DMS53 treated with DMSO at 0.1 percent for 48 hours (cell line): ENCODE data around the gene ARAP1.
A peak's percentile ranks its signal among the peaks of the same experiment; 100 is the strongest.

Experiments used
- DNase-seq: peaks from one replicate; lab custom pipeline; 2025; ENCODE audit not compliant: unreplicated experiment; lab: John Stamatoyannopoulos, UW

Gene ARAP1

GRCh38 chr11:72668629-72669347 lies 83.4 kb downstream of the ARAP1 start:
- no peak for DNase-seq

DNA sequence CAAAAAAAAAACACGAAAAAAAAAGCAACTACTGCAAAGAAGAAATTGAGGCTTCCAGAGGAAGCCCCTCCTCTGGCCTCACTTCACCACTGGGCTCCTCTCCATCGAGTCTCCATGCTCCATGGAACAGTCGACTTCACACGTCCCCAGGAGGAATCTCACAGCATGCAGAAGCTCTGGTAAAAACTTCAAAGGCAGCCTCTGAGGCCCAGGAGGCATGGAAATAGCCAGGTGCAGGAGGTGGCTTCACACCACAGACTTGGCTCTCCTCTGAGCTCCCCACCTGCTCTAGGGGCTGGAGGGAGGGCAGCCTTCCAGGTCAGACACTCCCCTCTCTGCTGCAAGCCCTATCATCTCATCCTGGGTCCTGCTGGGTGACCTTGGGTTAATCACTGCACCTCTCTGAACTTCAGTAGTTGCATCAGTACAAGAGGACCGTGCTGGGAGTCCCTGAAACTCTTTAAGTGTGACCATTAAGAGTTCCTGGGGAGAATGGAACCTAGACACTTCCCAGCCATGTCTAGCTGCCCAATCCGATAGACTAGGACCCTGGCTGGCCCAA lies 86.2 kb downstream of the ARAP1 start:
- DNase-seq: no peak

- DNase-seq: no peak
Observed at GRCh38 chr11:72662036-72662435, 90.2 kb downstream of the ARAP1 start.

DNA sequence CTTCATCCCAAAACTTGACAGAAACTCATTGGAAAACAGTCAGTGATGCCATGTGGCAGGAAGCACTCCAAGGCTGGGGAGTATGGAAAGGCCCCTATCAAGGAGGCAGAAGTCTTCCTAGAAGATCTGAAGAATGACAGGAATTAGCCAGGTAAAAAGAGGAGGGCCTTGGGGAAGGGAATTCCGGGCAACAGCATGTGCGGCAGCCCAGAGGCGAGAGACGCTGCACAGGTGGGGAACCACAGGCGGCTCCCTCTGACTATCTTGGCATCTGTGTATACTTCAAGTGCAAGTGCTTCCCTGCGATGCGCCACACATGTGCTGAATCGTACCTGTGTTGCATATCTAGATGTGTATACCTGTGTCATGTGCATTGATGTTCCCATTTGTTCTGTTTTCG lies 90.7 kb downstream of the ARAP1 start:
- DNase-seq: no peak

DNA sequence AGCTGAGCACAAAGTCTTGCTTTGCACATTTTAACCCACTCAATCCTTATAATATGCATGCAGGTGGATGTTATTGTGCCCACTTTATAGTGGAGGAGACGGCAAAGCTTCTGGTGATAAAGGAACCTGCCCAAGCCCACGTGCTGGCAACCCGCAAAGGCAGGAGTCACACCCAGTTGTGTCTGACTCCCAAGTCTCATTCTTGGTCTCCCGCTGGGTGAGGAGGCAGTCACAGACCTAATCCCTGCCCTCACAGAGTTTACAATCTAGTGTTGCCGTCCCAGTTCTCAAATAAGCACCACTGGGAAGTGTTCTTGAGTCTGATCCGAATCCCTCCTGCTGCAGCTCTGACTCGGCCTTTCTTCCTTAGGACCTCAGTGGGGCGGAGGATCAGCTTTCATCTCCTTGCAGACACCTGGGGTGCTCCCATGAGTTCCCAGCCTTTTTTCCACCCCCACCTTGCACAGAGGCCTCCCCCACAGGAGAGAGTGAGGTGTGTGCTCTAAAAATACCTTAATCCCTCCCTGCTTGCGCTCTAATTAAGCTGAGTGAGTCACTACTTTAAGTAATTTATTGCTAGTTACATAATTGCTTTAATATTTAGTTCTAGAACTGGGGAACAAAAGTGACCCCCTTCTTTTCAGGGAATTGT lies 93.1 kb downstream of the ARAP1 start:
- DNase-seq: no peak

DNA sequence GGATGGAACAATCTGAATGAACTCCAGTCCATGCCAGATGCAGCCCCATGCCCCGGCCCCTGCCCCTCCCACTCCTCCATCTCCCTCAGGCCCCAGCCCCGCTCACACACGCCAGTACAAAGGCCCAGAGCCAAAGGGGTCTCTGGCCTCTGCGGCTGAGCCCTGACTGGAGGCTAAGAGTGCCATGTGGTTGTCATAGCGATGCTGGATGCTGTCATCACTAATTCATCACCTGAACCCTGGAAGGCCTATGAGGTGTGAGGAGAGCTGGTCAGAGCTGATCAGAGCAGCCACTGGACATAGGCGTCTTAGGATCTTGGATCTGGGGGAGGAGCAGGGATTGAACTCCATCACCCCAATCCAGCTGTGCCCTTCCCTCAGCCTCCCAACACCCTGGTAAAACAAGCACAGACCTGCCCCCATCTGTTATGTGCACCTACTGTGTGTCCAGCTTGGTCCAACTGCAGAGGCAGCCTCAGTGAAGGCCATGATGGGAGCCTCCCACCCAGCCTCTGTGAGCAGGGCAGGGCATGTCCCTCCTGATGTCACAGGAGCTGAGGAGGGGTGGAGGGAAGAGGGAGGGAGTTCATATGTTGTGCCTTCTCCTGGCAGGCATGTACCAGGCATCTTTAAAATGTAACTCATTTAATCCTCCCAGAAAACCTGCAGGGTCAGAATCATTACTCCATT lies 94.7 kb downstream of the ARAP1 start:
- DNase-seq: no peak

DNA sequence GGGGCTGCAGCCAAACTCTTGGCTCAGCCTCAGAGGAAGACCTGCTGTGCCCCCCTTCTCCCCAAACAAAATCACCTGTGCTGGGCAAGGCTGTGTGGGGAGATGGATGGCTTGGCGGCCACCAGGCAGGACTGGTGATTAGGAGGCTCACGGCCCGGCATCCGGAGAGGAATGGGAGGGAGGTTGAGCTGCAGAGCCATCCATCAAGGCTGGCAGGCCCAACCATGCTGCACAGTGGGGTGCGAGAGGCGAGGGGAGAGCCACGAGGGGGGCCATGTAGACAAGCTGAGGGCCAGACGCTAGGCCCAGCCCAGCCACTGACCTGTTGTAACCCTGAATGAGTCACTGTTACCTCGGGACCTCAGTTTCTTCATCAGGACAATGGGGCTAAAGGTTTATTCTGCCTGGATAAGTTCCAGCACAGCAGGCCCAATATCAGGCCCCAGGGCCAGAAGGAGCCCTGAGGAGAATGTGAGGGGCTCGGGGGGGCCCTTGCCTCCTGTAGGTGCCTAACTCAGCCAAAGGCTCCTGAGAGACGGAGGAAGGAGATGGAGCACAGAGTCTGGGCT lies 96.2 kb downstream of the ARAP1 start:
- DNase-seq: no peak

GRCh38 chr11:72655014-72655413 lies 97.2 kb downstream of the ARAP1 start:
- no peak for DNase-seq

- DNase-seq: no peak
Observed at GRCh38 chr11:72653649-72654048, 98.6 kb downstream of the ARAP1 start.

- no peak for DNase-seq
Observed at GRCh38 chr11:72652873-72653630, 99.2 kb downstream of the ARAP1 start.

- DNase-seq: no peak
Observed at GRCh38 chr11:72652133-72652532, 100.1 kb downstream of the ARAP1 start.

DNA sequence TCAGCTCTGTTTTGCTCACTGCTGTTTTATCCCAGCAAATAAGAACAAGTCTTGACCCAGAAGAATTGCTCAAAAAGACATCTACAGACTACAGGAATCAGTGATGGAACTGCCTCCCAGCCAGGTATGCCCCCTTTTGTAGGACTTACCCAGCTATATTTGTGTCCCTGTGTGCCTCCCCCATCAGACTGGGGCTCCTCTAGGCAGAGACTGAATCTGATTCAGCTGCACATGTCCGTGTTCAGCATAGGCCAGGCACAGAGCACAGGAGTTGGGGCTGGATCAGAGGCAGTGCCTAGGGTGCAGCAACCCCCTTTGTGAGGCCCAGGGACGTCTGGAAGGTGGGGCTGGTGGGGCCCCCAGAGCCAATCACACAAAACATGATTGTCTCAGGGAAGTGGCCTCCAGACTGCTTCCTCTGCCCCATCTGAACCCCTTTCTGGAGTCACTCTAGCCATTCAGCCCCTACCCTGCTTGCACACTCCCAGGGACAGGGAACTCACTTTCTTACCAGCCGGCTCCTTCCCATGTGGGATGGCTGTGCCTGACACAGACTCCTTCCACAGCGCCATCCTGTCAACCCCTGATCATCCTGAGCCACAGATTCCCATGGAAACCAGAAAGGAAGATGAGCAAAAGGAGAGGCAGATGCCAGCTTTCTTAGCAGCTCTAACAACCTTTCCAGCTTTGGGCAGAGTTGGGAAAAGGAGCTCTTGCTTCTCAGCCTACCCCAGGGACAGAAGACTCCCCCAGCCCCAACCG lies 102.8 kb downstream of the ARAP1 start:
- no peak for DNase-seq

- no peak for DNase-seq
Observed at GRCh38 chr11:72648384-72649136, 103.6 kb downstream of the ARAP1 start.

DNA sequence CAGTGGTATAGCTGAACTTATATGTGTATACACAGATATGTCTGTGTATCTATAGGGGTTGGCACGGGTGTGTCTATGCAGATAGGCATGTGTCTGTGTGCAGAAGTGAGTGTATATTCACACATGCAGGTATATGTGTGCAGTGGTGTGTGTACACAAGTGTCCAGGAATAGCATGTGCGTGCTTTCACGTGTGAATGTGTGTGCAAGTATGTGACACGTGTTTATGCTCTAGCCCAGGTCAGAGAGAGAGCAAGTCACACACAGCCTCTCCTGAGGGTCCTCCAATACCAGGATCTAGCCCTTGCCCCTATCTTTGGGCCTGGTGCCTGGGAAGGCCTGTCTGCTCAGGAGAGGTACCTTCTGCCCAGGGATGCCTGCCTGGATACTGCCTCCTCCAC lies 104.3 kb downstream of the ARAP1 start:
- no peak for DNase-seq

DNA sequence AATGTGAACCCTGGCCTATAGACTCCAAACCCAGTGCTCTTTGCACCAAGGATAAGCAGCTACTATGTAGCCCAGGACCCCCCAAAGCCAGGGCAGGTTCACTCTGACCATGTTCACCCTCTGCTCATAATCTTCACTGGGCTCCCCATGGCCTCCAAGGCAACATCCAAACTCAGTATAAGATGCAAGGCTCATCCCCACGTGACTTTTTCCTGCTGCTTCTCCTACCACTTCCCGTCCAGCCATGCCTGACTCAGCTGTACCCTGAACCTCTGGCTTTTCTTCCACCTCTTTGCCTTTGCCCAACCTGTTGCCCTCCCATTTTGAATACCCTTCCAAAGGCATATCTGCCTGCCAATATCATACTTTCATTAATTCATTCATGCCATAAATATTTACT lies 105.7 kb downstream of the ARAP1 start:
- no peak for DNase-seq

DNA sequence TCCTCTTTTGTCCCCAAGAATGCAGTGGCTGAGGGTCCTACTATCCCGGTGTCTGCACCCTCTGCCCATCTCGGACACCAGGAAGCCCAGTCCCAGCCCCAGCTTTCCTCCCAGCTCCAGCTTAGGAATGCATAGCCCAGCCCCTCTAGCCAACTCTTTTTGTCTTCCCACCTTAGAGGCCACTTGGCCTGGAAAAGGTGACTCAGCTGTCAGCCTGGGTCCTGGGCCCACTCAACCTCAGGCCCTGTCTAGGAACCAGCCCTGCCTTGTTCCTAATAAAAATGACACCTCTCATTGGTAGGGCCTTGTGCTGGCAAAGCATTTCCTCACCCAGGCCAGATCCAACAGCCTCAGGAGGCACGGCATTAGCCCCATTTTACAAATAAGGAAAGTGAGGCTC lies 106.2 kb downstream of the ARAP1 start:
- DNase-seq: no peak

DNA sequence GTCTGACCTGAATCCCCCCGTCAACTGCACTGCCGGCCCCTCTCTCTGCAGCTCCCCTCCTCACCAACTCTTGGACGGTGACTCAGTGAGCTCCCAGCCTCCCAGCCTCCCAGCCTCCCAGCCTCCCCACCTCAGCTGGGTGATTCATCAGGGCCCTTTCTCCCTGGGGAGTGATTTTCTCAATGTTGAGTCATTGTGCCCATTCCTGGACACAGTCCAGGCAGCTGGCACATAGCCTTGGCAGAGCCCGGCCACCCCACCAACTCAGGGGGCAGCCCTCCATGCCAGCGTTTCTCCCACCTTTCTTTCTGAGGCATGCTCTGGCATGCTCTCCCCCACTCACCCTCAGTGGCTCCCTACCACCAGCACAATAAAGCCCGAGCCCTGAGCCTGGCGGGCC lies 108.7 kb downstream of the ARAP1 start:
- peak; percentile 45 for DNase-seq

GRCh38 chr11:72642884-72643522 lies 109.2 kb downstream of the ARAP1 start:
- peak; percentile 79 for DNase-seq
